Neural progenitor cell (in vitro differentiated cells): ENCODE measurements around the gene SMG6. TPM values are rescaled to one million over a fixed set of nuclear protein-coding genes. Genes with fewer than 3 reads are reported as not detected.

Source experiments
- DNase-seq: peaks from one replicate; pipeline ENCODE4 v3.0.0-alpha.2; 2016; ENCODE audit warnings: low spot score
- H2AFZ ChIP-seq: fragments of 200-600 bp; sonication (generic); replicated peaks from 2 replicates; pipeline ENCODE4 v1.6.1; 2016; ENCODE audit warnings: antibody characterized with exemption
- H3F3A ChIP-seq: fragments of 200-600 bp; sonication (generic); 2 replicates; pipeline ENCODE4 v1.6.1; 2016; ENCODE audit warnings: antibody characterized with exemption, low read depth
- H3K27ac ChIP-seq: fragments of 200-600 bp; sonication (generic); 2 replicates; pipeline ENCODE4 v1.5.1; 2016; ENCODE audit warnings: mild to moderate bottlenecking
- H3K27me3 ChIP-seq: fragments of 200-600 bp; sonication (generic); 2 replicates; pipeline ENCODE4 v1.6.1; 2016; ENCODE audit warnings: mild to moderate bottlenecking, moderate library complexity
- H3K36me3 ChIP-seq: fragments of 200-600 bp; sonication (generic); 2 replicates; pipeline ENCODE4 v1.5.1; 2016
- H3K4me1 ChIP-seq: fragments of 200-600 bp; sonication (generic); 2 replicates; pipeline ENCODE4 v1.6.1; 2016; ENCODE audit warnings: mixed run types
- H3K4me2 ChIP-seq: fragments of 200-600 bp; sonication (generic); 2 replicates; pipeline ENCODE4 v1.6.1; 2016
- H3K4me3 ChIP-seq: fragments of 200-600 bp; sonication (generic); 2 replicates; pipeline ENCODE4 v1.5.1; 2016
- H3K79me2 ChIP-seq: fragments of 200-600 bp; sonication (generic); 2 replicates; pipeline ENCODE4 v1.6.1; 2016; ENCODE audit warnings: low read depth
- H3K9ac ChIP-seq: fragments of 200-600 bp; sonication (generic); 2 replicates; pipeline ENCODE4 v1.6.1; 2016
- H3K9me3 ChIP-seq: fragments of 200-600 bp; sonication (generic); 2 replicates; pipeline ENCODE4 v1.5.1; 2016; ENCODE audit warnings: low read depth
- H4K20me1 ChIP-seq: fragments of 200-600 bp; sonication (generic); 2 replicates; pipeline ENCODE4 v1.6.1; 2016; ENCODE audit warnings: low read depth
- H3K27ac Mint-ChIP-seq: 3 replicates; pipeline ENCODE4 v1.8.0; 2021; ENCODE audit warnings: mixed read lengths
- H3K27me3 Mint-ChIP-seq: 2 replicates; pipeline ENCODE4 v1.8.0; 2022; ENCODE audit warnings: low read depth, mild to moderate bottlenecking, inconsistent platforms, moderate library complexity, mixed read lengths; ENCODE audit not compliant: insufficient read depth
- H3K36me3 Mint-ChIP-seq: 3 replicates; pipeline ENCODE4 v1.8.0; 2021; ENCODE audit warnings: mixed read lengths
- H3K4me1 Mint-ChIP-seq: 3 replicates; pipeline ENCODE4 v1.8.0; 2021; ENCODE audit warnings: mixed read lengths
- H3K4me3 Mint-ChIP-seq: 3 replicates; pipeline ENCODE4 v1.8.0; 2021; ENCODE audit warnings: mild to moderate bottlenecking, moderate library complexity, mixed read lengths
- H3K9me3 Mint-ChIP-seq: 3 replicates; pipeline ENCODE4 v1.8.0; 2020; ENCODE audit warnings: mixed read lengths
- EZH2 ChIP-seq: fragments of 200-600 bp; sonication (generic); IDR thresholded peaks from 2 replicates; pipeline ENCODE4 v1.6.1; 2017; ENCODE audit warnings: antibody characterized with exemption, mild to moderate bottlenecking, moderate library complexity
- EZH2phosphoT487 ChIP-seq: fragments of 200-600 bp; sonication (generic); IDR thresholded peaks from 2 replicates; pipeline ENCODE4 v1.6.1; 2017; ENCODE audit warnings: antibody characterized with exemption
- total RNA-seq: library from RNA; depleted of rRNA; stranded (reverse); fragments of >200 nt; gene quantifications from 2 replicates; pipeline ENCODE4 v1.2.3, GENCODE V29; 2015; ENCODE audit warnings: low replicate concordance
- TF ChIP-seq, protein P1 (sequence below): fragments of 200-600 bp; sonication (generic); IDR thresholded peaks from 2 replicates; pipeline ENCODE4 v1.5.1; 2017; ENCODE audit warnings: antibody characterized with exemption, mild to moderate bottlenecking

SMG6 gene
- total RNA-seq, 1 donor from 2014 or later, result 19.0 TPM

DNA sequence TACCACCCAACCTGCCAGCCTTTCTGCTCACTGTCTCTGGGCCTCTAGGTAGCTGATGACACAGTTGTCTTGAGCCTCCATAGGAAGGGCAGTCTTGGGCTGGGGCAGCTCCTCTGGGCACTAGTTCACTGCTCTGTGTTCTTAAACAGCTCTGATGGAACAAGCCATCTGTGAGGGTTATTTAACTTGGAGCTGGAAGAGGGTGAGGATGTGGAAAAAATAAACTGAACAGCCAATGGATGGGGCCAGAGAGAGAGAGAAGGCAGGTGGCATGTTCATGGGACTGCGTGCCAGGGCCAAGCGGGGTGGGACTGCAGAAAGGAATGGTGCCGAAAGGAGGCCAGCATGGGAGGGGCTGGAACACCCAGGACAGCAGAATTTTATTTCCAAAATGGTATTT is 196.1 kb downstream of the SMG6 start:
- H3K9ac ChIP-seq, result no peak overlapping the region
- no peaks in the 10 kb centered on the region for H4K20me1 ChIP-seq
- H3K9me3 ChIP-seq, result no peaks in the 10 kb centered on the region
- no peak overlapping the region for H3K4me2 ChIP-seq
- H3K4me1 Mint-ChIP-seq, result peaks cover 12% of the 10 kb centered on the region
- no peaks in the 10 kb centered on the region for H3K9me3 Mint-ChIP-seq
- H2AFZ ChIP-seq, result no peak overlapping the region
- H3K36me3 Mint-ChIP-seq, result peaks cover 3% of the 10 kb centered on the region
- no peaks in the 10 kb centered on the region for H3K4me1 ChIP-seq
- peaks cover 5% of the 10 kb centered on the region for H3F3A ChIP-seq
- no peaks in the 10 kb centered on the region for H3K27me3 ChIP-seq
- H3K4me3 ChIP-seq, result no peak overlapping the region
- no peaks in the 10 kb centered on the region for H3K36me3 ChIP-seq
- no peak overlapping the region for H3K27ac ChIP-seq
- DNase-seq, result no peak
- H3K27me3 Mint-ChIP-seq, result peaks cover 2% of the 10 kb centered on the region
- no peaks in the 10 kb centered on the region for H3K79me2 ChIP-seq
- H3K27ac Mint-ChIP-seq, result no peak overlapping the region
- H3K4me3 Mint-ChIP-seq, result no peak overlapping the region
- TF ChIP-seq EZH2 (no peak), EZH2phosphoT487 (no peak)
- TF ChIP-seq, protein P1, sequence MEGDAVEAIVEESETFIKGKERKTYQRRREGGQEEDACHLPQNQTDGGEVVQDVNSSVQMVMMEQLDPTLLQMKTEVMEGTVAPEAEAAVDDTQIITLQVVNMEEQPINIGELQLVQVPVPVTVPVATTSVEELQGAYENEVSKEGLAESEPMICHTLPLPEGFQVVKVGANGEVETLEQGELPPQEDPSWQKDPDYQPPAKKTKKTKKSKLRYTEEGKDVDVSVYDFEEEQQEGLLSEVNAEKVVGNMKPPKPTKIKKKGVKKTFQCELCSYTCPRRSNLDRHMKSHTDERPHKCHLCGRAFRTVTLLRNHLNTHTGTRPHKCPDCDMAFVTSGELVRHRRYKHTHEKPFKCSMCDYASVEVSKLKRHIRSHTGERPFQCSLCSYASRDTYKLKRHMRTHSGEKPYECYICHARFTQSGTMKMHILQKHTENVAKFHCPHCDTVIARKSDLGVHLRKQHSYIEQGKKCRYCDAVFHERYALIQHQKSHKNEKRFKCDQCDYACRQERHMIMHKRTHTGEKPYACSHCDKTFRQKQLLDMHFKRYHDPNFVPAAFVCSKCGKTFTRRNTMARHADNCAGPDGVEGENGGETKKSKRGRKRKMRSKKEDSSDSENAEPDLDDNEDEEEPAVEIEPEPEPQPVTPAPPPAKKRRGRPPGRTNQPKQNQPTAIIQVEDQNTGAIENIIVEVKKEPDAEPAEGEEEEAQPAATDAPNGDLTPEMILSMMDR, result no peak

DNA sequence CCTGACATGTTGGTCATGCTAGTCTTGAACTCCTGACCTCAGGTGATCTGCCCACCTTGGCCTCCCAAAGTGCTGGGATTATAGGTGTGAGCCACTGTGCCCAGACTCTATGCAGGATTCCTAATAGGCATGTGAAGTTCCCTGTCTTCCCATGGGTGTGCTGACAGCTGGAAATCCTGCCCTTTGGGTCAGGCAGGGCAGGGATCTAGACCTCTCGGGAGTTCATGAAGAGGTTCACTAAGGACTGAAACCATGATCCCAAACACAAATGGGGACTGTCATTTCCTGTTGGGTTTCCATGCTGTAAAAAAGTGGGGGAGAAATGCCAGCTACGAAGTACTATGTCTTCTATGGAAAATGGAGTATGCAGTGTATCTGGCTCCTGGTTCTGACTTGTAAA is 196.5 kb downstream of the SMG6 start:
- no peak overlapping the region for H3K27ac Mint-ChIP-seq
- H3K9me3 Mint-ChIP-seq, result no peaks in the 10 kb centered on the region
- H3F3A ChIP-seq, result peaks cover 5% of the 10 kb centered on the region
- no peak overlapping the region for H3K9ac ChIP-seq
- DNase-seq, result no peak
- H4K20me1 ChIP-seq, result no peaks in the 10 kb centered on the region
- H3K4me2 ChIP-seq, result no peak overlapping the region
- H3K27me3 ChIP-seq, result no peaks in the 10 kb centered on the region
- peaks cover 3% of the 10 kb centered on the region for H3K36me3 Mint-ChIP-seq
- H3K27me3 Mint-ChIP-seq, result peaks cover 2% of the 10 kb centered on the region
- H3K4me3 ChIP-seq, result no peak overlapping the region
- H3K79me2 ChIP-seq, result no peaks in the 10 kb centered on the region
- H3K9me3 ChIP-seq, result no peaks in the 10 kb centered on the region
- peaks cover 12% of the 10 kb centered on the region for H3K4me1 Mint-ChIP-seq
- no peak overlapping the region for H2AFZ ChIP-seq
- no peak overlapping the region for H3K4me3 Mint-ChIP-seq
- no peaks in the 10 kb centered on the region for H3K4me1 ChIP-seq
- no peaks in the 10 kb centered on the region for H3K36me3 ChIP-seq
- H3K27ac ChIP-seq, result no peak overlapping the region
- TF ChIP-seq, protein P1, result no peak
- TF ChIP-seq EZH2phosphoT487, result no peak
- TF ChIP-seq EZH2, result no peak

DNA sequence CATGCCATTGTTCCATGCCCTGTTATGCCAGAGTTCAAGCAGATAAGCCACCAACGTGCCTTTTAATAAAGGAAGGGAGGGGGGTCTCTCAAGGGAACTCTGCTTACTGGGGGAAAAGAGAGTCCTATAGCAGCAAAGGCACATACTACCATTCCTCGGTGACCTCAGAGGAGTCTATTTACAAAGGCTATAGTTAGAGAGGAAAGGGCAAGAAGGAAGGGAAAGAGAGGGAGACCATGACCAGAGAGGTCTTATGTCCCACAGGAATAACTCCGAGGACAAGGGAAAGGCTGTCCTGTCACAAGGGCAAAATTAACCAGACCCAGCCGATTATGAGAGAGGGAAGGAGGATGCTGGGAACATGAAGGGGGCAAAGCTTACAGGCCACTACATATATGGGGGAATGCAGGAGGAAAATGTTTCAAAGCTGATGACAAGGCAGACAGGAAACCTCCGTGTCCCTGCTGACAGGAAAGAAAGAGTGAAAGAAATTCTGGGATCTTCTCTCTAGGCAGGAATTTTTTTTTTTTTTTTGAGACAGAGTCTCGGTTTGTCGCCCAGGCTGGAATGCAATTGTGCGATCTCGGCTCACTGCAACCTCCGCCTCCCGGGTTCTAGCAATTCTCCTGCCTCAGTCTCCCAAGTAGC is 197.2 kb downstream of the SMG6 start:
- Histone ChIP-seq H3K79me2 (no peaks in the 10 kb centered on the region), H3K27ac (no peak overlapping the region), H3K36me3 (no peaks in the 10 kb centered on the region), H3K4me2 (no peak overlapping the region), H3K4me1 (no peaks in the 10 kb centered on the region), H2AFZ (no peak overlapping the region), H3F3A (no peaks in the 10 kb centered on the region), H3K4me3 (no peak overlapping the region), H3K9me3 (no peaks in the 10 kb centered on the region), H4K20me1 (no peaks in the 10 kb centered on the region), H3K9ac (no peak overlapping the region), H3K27me3 (no peaks in the 10 kb centered on the region)
- H3K27ac Mint-ChIP-seq, result peak overlapping the region; percentile 68
- peaks cover 12% of the 10 kb centered on the region for H3K4me1 Mint-ChIP-seq
- H3K9me3 Mint-ChIP-seq, result no peaks in the 10 kb centered on the region
- no peak for TF ChIP-seq EZH2
- TF ChIP-seq, protein P1, result no peak
- TF ChIP-seq EZH2phosphoT487, result no peak
- no peak for DNase-seq
- H3K36me3 Mint-ChIP-seq, result peaks cover 3% of the 10 kb centered on the region
- H3K4me3 Mint-ChIP-seq, result peak overlapping the region; percentile 31
- peaks cover 2% of the 10 kb centered on the region for H3K27me3 Mint-ChIP-seq
